Glutamatergic neuron (in vitro differentiated cells): ENCODE measurements around the gene LSM12. TPM values are rescaled to one million over a fixed set of nuclear protein-coding genes. Genes with fewer than 3 reads are reported as not detected.
"Not testable (repeated sequence)": the region's sequence is repeated elsewhere in the genome, so short reads cannot be mapped to it uniquely, and the experiment has no call there.

Experiments used
- DNase-seq: peaks from one replicate; pipeline ENCODE4 v3.0.0; 2022
- H3K27ac Mint-ChIP-seq: one replicate; pipeline ENCODE4 v1.8.0; 2020; ENCODE audit warnings: mild to moderate bottlenecking, mixed read lengths, inconsistent platforms; ENCODE audit not compliant: unreplicated experiment
- H3K27me3 Mint-ChIP-seq: one replicate; pipeline ENCODE4 v1.8.0; 2020; ENCODE audit warnings: mild to moderate bottlenecking, moderate library complexity, mixed read lengths, inconsistent platforms; ENCODE audit not compliant: unreplicated experiment
- H3K36me3 Mint-ChIP-seq: one replicate; pipeline ENCODE4 v1.8.0; 2020; ENCODE audit warnings: mild to moderate bottlenecking, mixed read lengths, inconsistent platforms; ENCODE audit not compliant: unreplicated experiment
- H3K4me1 Mint-ChIP-seq: one replicate; pipeline ENCODE4 v1.8.0; 2020; ENCODE audit warnings: mild to moderate bottlenecking, low read depth, mixed read lengths, inconsistent platforms; ENCODE audit not compliant: unreplicated experiment
- H3K4me3 Mint-ChIP-seq: one replicate; pipeline ENCODE4 v1.8.0; 2020; ENCODE audit warnings: mild to moderate bottlenecking, mixed read lengths, inconsistent platforms; ENCODE audit not compliant: unreplicated experiment
- H3K9me3 Mint-ChIP-seq: one replicate; pipeline ENCODE4 v1.8.0; 2020; ENCODE audit warnings: mild to moderate bottlenecking, moderate library complexity, mixed read lengths, inconsistent platforms; ENCODE audit not compliant: unreplicated experiment
- total RNA-seq: library from RNA; stranded (reverse); fragmentation: NEBNext Ultra II Directional; extraction: Animal tissue kit (Norgen Biotek cat#: 25700); gene quantifications from one replicate; pipeline ENCODE4 v1.2.1, GENCODE V29; 2021; ENCODE audit not compliant: unreplicated experiment
- TF ChIP-seq, protein P1 (sequence below): fragments of 200-600 bp; sonication (generic); IDR thresholded peaks from one replicate; pipeline ENCODE4 v1.5.0; 2021; ENCODE audit not compliant: partially characterized antibody, unreplicated experiment

Gene LSM12
- total RNA-seq, 1 donor from 2014 or later = 57.9 TPM

- peaks cover 26% of the 10 kb centered on the region for H3K4me1 Mint-ChIP-seq
- peak overlapping the region; percentile 33 for H3K27ac Mint-ChIP-seq
- no peaks in the 10 kb centered on the region for H3K36me3 Mint-ChIP-seq
- peaks cover 9% of the 10 kb centered on the region for H3K9me3 Mint-ChIP-seq
- no peak for DNase-seq
- TF ChIP-seq, protein P1, sequence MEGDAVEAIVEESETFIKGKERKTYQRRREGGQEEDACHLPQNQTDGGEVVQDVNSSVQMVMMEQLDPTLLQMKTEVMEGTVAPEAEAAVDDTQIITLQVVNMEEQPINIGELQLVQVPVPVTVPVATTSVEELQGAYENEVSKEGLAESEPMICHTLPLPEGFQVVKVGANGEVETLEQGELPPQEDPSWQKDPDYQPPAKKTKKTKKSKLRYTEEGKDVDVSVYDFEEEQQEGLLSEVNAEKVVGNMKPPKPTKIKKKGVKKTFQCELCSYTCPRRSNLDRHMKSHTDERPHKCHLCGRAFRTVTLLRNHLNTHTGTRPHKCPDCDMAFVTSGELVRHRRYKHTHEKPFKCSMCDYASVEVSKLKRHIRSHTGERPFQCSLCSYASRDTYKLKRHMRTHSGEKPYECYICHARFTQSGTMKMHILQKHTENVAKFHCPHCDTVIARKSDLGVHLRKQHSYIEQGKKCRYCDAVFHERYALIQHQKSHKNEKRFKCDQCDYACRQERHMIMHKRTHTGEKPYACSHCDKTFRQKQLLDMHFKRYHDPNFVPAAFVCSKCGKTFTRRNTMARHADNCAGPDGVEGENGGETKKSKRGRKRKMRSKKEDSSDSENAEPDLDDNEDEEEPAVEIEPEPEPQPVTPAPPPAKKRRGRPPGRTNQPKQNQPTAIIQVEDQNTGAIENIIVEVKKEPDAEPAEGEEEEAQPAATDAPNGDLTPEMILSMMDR = no peak
- H3K27me3 Mint-ChIP-seq = peaks cover 4% of the 10 kb centered on the region
- peak overlapping the region; percentile 63 for H3K4me3 Mint-ChIP-seq
Measured at GRCh38 chr17:44023545-44024270, 42.8 kb downstream of the LSM12 start.

GRCh38 chr17:44022246-44022645, 44.2 kb downstream of the LSM12 start:
- H3K27ac Mint-ChIP-seq = no peak overlapping the region

GRCh38 chr17:44021227-44021626, 45.2 kb downstream of the LSM12 start:
- H3K9me3 Mint-ChIP-seq = not testable (repeated sequence)

More at GRCh38 chr17:44022246-44022645, 44.2 kb downstream of the LSM12 start:
- TF ChIP-seq, protein P1 = no peak
- Mint-ChIP-seq H3K4me1 (peaks cover 26% of the 10 kb centered on the region), H3K36me3 (no peaks in the 10 kb centered on the region), H3K27me3 (peaks cover 4% of the 10 kb centered on the region), H3K9me3 (peaks cover 9% of the 10 kb centered on the region), H3K4me3 (peak overlapping the region; percentile 67)
- no peak for DNase-seq

DNA sequence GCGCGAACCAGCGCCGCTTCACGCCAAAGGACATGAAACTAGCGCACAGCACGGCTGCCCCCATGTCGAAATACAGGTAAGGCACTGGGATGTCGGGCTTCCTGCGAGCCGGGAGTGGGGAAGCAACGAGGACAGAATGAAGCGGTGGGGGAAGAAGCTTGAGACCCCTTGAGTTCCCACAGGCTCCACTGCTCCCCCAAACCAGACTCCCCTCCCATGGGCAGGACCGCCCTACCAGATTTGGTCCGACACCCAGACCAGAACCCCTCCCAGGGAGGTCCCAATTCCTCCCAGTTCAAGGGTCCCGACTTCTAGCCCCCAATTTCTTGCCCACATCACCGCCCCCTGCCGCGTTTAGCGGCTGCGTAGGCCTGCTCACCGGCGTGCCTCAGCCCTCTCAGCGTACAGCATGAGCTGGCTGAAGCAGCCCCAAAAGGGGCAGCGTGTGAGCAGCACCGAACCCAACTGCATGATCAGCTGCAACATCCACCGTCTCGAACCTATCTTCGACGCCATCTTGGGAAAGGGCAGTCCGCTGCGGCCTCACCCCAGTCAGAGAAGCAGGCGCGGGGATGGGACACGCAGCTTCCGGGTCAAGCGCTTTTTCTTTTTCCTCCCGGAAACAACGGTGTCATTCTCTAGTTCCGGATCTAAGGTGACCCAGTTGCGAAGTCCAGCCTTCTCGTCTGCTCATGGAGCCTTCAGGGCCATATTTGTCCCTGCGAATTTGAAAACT, 51.9 kb downstream of the LSM12 start, which contains the start of gene TMEM101:
TSS of gene TMEM101 (minus strand) at position 527 of the 736 bp plus-strand sequence. CDS start at position 516, 11 bp downstream.
- H3K36me3 Mint-ChIP-seq = no peaks in the 10 kb centered on the region
- peak within 1 kb of the TSS; percentile 99 for H3K27ac Mint-ChIP-seq
- no peaks in the 10 kb centered on the region for H3K4me1 Mint-ChIP-seq
- H3K27me3 Mint-ChIP-seq = peaks cover 6% of the 10 kb centered on the region
- DNase-seq = peak; percentile 86
- TF ChIP-seq, protein P1 = no peak
- peaks cover 5% of the 10 kb centered on the region for H3K9me3 Mint-ChIP-seq
- peak within 1 kb of the TSS; percentile 100 for H3K4me3 Mint-ChIP-seq

More at GRCh38 chr17:44021227-44021626, 45.2 kb downstream of the LSM12 start:
- not testable (repeated sequence) for H3K27ac Mint-ChIP-seq, H3K4me3 Mint-ChIP-seq, H3K27me3 Mint-ChIP-seq, H3K36me3 Mint-ChIP-seq, DNase-seq
- H3K4me1 Mint-ChIP-seq = peaks cover 26% of the 10 kb centered on the region

- H3K4me1 Mint-ChIP-seq = no peaks in the 10 kb centered on the region
- peaks cover 6% of the 10 kb centered on the region for H3K27me3 Mint-ChIP-seq
- peak; percentile 38 for DNase-seq
- H3K36me3 Mint-ChIP-seq = no peaks in the 10 kb centered on the region
- peak overlapping the region; percentile 100 for H3K4me3 Mint-ChIP-seq
- peak overlapping the region; percentile 99 for H3K27ac Mint-ChIP-seq
- H3K9me3 Mint-ChIP-seq = peaks cover 5% of the 10 kb centered on the region
- TF ChIP-seq, protein P1 = no peak
Measured at GRCh38 chr17:44014133-44014436, 52.4 kb downstream of the LSM12 start.
